Stimulated activated CD4-positive, alpha-beta T cell treated with anti-CD3 and anti-CD28 coated beads, Interleukin-12 subunit alpha, Interleukin-12 subunit beta, amount 100 ng/mL, for 4 hours (primary cell): Measurements from ENCODE around the gene DAG1.

Experiments
- DNase-seq: peaks from one replicate; pipeline ENCODE4 v3.0.0-alpha.2; 2020

DAG1 gene

DNA sequence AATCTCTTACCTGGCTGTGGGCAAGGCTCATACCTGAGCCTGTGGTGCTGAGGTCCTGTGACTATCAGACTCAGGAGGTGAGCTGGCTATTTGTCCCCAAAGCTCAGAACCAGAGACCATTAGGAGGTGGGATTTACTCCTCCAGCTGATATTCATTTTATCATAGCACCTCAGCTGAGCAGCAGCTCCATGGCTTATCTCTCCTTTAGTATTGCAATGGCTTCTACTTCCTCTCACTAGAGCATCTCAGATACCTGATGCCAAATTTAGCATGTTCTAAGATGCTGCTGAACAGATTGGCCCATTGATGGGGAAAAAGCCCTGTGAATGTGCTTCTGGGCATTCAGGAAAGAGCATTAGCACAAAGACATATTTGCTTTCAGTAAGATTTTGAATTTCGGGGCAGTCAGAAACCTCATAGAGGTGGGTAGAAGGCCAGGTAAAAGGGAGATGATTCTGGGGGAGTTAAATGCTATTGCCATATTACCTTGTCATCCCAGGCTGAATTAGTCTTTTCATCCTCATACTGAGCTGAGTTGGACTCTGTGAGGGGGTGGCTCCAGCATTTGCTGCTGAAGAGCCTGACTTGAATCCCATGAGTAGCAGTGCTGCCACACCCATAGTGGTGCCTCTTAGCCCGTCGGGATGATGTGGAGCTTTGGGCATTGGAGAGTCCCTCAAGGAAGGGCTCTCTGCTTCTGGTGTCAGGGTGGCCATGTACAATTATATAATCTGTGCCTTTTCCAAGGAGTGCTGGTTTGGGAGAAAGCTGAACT lies 86.6 kb downstream of the DAG1 start:
- no peak for DNase-seq

DNA sequence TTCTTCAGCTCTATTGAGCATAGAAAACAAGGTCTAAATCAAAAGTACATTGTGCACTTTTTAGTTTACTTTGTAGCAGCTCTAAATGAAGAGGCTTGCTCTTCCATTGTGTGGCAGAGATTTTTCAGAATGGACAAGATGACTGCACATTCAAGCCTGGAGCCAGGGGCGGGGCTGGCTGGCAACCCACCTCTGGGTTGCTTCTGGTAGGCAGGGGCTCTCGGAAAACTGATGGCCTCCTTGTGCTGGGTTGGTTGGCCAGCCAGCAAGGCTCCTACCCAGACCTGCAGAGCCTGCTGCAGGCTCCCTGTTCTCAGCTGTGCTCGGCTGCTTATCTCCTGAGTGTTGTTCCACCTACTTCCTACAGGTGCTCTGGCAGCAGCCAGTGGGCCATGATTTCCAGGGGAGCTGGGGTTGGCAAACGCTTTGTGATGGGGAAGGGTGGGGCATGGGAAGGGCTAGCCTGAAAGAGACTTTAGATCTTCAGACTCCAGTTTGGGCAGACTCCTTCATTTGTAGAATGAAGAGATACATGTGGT lies 93.0 kb downstream of the DAG1 start:
- no peak for DNase-seq

DNA sequence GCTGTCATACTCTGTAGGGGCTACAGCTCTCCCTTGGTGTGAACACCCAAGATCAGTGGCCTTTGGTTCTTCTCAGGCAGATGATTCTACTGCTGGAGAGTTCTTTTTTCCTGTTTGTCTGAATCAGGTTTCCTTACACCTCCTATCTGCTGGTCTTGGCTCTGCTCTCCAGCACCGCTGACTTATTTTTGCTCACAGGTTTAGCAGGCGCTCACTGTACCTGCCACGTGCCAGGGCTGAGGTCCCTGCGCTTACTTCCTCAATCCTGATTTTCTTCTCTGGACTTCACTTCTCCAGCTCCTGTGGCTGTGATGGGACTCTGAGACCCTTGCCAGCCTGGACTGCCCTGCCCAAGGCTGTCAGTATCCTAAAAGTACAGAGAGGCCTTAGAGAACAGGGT lies 93.7 kb downstream of the DAG1 start:
- no peak for DNase-seq

DNA sequence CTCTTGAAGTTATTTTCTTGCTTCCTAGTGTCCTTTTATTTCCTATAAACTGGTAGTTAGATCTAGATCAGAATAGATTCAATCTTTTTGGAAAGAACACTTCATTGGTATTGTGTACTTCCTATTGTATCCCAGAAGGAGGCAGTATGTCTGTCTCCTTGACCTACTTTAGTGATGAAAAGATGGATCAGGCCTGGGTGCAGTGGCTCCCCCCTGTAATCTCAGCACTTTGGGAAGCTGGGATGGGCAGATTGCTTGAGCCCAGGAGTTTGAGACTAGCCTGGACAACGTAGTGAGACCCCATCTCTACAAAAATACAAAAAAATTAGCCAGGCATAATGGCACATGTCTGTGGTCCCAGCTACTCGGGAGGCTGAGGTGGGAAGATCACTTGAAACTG lies 96.2 kb downstream of the DAG1 start:
- no peak for DNase-seq

DNA sequence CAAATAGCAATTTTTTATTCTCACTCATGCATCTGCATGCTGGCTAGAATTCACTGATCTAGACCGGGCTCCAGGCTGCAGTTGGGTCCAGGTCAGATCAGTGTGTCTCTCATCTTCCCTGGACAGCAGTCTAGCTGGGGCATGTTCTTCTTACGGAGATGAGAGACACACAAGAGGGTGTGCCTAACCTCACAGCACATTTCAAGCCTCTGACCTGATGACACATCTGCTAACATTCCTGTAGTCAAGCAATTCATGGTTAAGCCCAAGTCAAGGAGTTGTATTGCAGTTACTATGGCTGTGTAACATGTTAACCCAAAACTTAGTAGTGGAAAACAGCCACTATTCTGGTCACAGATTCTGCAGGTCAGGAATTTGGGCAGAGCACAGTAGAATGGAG lies 97.3 kb downstream of the DAG1 start:
- DNase-seq = no peak

DNA sequence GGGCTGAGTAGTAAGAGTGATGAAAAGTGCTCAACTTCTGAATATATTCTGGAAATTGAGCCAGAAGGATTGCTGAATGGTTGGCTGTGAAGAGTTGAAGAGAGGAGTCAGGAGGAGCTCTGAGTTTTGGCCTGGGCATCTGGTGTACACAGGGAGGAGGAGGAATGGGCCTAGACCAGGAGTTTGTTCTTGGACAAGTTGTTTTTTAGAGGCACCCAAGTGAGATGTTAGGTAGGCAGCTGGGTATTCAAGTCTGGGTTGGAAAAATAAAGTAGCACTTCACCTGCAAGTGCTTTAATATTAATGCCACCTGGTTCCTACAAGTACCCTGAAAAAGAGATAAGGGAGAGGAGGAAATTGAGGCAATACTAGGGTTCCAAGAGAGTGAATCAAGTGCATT lies 98.9 kb downstream of the DAG1 start:
- DNase-seq = no peak

DNA sequence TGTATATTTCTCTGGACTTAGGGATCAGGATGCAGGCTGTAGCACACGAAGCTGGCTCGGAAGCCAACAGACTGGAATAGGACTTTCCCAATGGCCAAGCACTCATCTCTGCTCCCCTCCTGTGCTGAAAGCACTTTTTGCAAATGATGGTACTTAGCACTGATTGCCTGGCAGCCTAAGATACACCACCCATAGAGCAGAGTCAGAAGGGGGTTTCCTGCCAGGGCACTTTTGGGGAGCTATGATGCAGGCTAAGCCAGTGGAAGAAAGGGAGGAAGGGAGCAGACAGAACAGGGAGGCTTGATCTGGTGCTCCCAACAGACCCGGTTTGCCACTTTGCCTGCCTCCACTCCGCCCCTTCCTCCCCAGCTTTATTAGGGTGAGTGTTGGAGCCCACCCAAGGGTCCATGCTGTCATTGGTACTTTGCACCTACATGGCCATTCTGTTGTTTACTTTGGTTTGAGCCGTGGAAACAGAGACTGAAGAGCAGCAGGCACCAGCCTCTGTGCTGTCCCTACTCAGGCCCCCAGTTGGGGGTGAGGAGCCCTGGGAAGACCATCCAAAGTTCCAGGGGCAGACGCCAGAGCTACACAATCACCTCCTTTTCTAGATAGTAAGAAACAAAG lies 100.1 kb downstream of the DAG1 start:
- DNase-seq = no peak

DNA sequence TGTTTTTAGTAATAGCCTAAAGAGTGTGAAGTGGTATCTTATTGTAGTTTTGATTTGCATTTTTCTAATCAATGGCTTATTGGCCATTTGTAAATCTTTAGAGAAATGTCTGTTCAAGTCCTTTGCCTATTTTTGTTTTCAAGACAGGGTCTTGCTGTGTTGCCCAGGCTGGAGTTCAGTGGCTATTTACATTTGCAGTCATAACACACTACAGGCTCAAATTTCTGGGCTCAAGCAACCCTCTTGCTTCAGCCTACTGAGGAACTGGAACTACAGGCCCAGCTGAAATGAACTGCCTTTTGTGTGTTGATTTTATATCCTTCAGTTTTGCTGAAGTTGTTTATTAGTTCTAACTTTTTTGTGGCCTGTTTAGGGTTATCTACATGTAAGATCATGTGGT lies 112.1 kb downstream of the DAG1 start:
- DNase-seq = no peak
